HepG2 (cell line): Measurements from ENCODE around the gene SEC61B. TPM values are rescaled to one million over a fixed set of nuclear protein-coding genes. Genes with fewer than 3 reads are reported as not detected.

Experiments used
- ATAC-seq: fragments of 200-7000 bp; cut with Tn5 transposase; 3 replicates; pipeline ENCODE4 v1.9.1; 2020; ENCODE audit warnings: mild to moderate bottlenecking, moderate library complexity
- BruUV-seq: library from RNA; stranded (reverse); fragments of 400-500 nt; replicated peaks from 2 replicates; lab custom pipeline; 2021; lab: Mats Ljungman, UMichigan
- CTCF ChIA-PET: fragments of 300-600 bp; formaldehyde crosslinking; extraction: SDS; loops from one replicate; lab custom pipeline; 2021; ENCODE audit warnings: low total read pairs, inconsistent platforms, low intra/inter-chr PET ratio; lab: Yijun Ruan, JAX
- POLR2A ChIA-PET: fragments of 350-600 bp; sonication (Branson Sonifier 250); formaldehyde crosslinking; loops from one replicate; lab custom pipeline; 2020; ENCODE audit warnings: antibody characterized with exemption, inconsistent platforms; lab: Yijun Ruan, JAX
- DNase-seq: peaks from one replicate; pipeline ENCODE4 v3.0.0-alpha.2; 2015; ENCODE audit warnings: low spot score
- FAIRE-seq: peaks from 3 replicates; lab custom pipeline; 2011; peaks lifted over from hg19 to GRCh38; lab: Jason Lieb, UNC
- H2AFZ ChIP-seq: one replicate; pipeline ENCODE4 v1.6.1; 2011; ENCODE audit warnings: low read length, inconsistent platforms
- H3K27ac ChIP-seq: fragments of 300-600 bp; 3 replicates; pipeline ENCODE4 v1.8.0; 2011; ENCODE audit warnings: mixed run types, mild to moderate bottlenecking, mixed read lengths, low read length, inconsistent platforms; ENCODE audit not compliant: insufficient read depth; ENCODE audit errors: extremely low read length
- H3K27me3 ChIP-seq, 2 experiments: fragments of 200-600 bp in 1 of 2; 2 replicates in 1 of 2; 3 replicates in 1 of 2; pipeline versions ENCODE4 v1.6.0 to v1.8.0; 2011; ENCODE audit warnings: low read length in 2 of 2, mild to moderate bottlenecking in 2 of 2, moderate library complexity in 2 of 2, inconsistent platforms in 1 of 2; ENCODE audit not compliant: insufficient read depth in 2 of 2, control insufficient read depth in 1 of 2
- H3K36me3 ChIP-seq, 2 experiments: fragments of 200-600 bp in 1 of 2; replicated peaks in 1 of 2; 2 replicates in 1 of 2; 3 replicates in 1 of 2; pipeline versions ENCODE4 v1.5.1 to v1.8.0; 2011; ENCODE audit warnings: low read length in 2 of 2, inconsistent platforms in 1 of 2; ENCODE audit not compliant: insufficient read depth in 2 of 2, control insufficient read depth in 1 of 2
- H3K4me1 ChIP-seq: 2 replicates; pipeline ENCODE4 v1.5.1; 2012; ENCODE audit warnings: low read length, inconsistent platforms; ENCODE audit not compliant: insufficient read depth
- H3K4me2 ChIP-seq: 2 replicates; pipeline ENCODE4 v1.6.0; 2011; ENCODE audit warnings: low read depth, low read length, inconsistent platforms
- H3K4me3 ChIP-seq, 3 experiments: fragments of 200-600 bp in 1 of 3; sonication (generic), shearing (Covaris generic) in 1 of 3; replicated peaks in 1 of 3; 2 replicates each; pipeline ENCODE4 v1.5.1; 2011 to 2016; ENCODE audit warnings: low read length in 3 of 3, inconsistent platforms in 2 of 3, low read depth in 2 of 3, mild to moderate bottlenecking in 2 of 3, control low read depth in 1 of 3, mixed read lengths in 1 of 3; ENCODE audit not compliant: insufficient read depth in 1 of 3
- H3K79me2 ChIP-seq: one replicate; pipeline ENCODE4 v1.6.1; 2011; ENCODE audit warnings: low read length, inconsistent platforms; ENCODE audit not compliant: insufficient read depth
- H3K9ac ChIP-seq: 2 replicates; pipeline ENCODE4 v1.6.0; 2011; ENCODE audit warnings: mild to moderate bottlenecking, low read depth, low read length, inconsistent platforms; ENCODE audit not compliant: insufficient read depth
- H3K9me3 ChIP-seq: 2 replicates; pipeline ENCODE4 v1.5.1; 2012; ENCODE audit warnings: mild to moderate bottlenecking, low read length
- H4K20me1 ChIP-seq: 2 replicates; pipeline ENCODE4 v1.6.0; 2011; ENCODE audit warnings: inconsistent platforms, mild to moderate bottlenecking, low read length, moderate library complexity; ENCODE audit not compliant: insufficient read depth
- AGO1 ChIP-seq: fragments of 200-400 bp; formaldehyde crosslinking; IDR thresholded peaks from 2 replicates; pipeline ENCODE4 v1.6.1; 2017; ENCODE audit warnings: mild to moderate bottlenecking, low read depth, low read length, moderate library complexity; ENCODE audit not compliant: poor library complexity, severe bottlenecking
- ISL2 ChIP-seq: sonication (generic); formaldehyde crosslinking; IDR thresholded peaks from 2 replicates; pipeline ENCODE4 v1.5.0; 2020; ENCODE audit warnings: missing genetic modification reagents
- RFXANK ChIP-seq: IDR thresholded peaks from 2 replicates; pipeline ENCODE4 v1.6.1; 2016
- RORA ChIP-seq: sonication (generic); formaldehyde crosslinking; IDR thresholded peaks from 2 replicates; pipeline ENCODE4 v1.5.0; 2020; ENCODE audit warnings: mild to moderate bottlenecking, missing genetic modification reagents, moderate library complexity
- SIN3B ChIP-seq: fragments of 150-350 bp; IDR thresholded peaks from 2 replicates; pipeline ENCODE4 v1.6.1; 2014; ENCODE audit warnings: low read length
- SMAD3 ChIP-seq: sonication (generic); formaldehyde crosslinking; IDR thresholded peaks from 2 replicates; pipeline ENCODE4 v1.4.0; 2020; ENCODE audit warnings: missing genetic modification reagents
- SP4 ChIP-seq: sonication (generic); formaldehyde crosslinking; IDR thresholded peaks from 2 replicates; pipeline ENCODE4 v1.8.1; 2023; ENCODE audit warnings: mild to moderate bottlenecking, missing genetic modification reagents
- TFDP1 ChIP-seq: IDR thresholded peaks from 2 replicates; pipeline ENCODE4 v1.6.1; 2016; ENCODE audit warnings: missing compliant biosample characterization, missing genetic modification reagents, borderline replicate concordance
- WGBS: methylation state at CpG from one replicate; pipeline ENCODE4 v1.1.6; 2017; ENCODE audit warnings: low lambda C conversion rate; 5-methylcytosine and 5-hydroxymethylcytosine counted together
- in situ Hi-C: cut with HindIII; loops from 2 replicates; pipeline ENCODE4 v1.10.0; 2017; ENCODE audit warnings: low pct_unique_long_range_greater_than_20kb; ENCODE audit not compliant: extremely low pct_ligation_motif_present
- intact Hi-C: fragments of 100-400 bp; cut with micrococcal nuclease; formaldehyde crosslinking; loops from one replicate; pipeline ENCODE4 v1.10.0; 2022; ENCODE audit not compliant: unreplicated experiment
- polyA plus RNA-seq, 8 experiments: library from polyadenylated mRNA; depleted of rRNA in 3 of 8; stranded (reverse) in 7 of 8; unstranded in 1 of 8; fragments of >200 nt; fragmentation: Illumina TruSeq in 4 of 8; extraction: Trizol in 4 of 8; gene quantifications; 2 replicates each; pipeline versions ENCODE4 v1.2.1 to v1.2.3, GENCODE V29; 2011 to 2016; ENCODE audit warnings: low read depth in 4 of 8, missing spikeins in 1 of 8, mixed read lengths in 1 of 8; ENCODE audit not compliant: insufficient read depth in 1 of 8
- total RNA-seq, 5 experiments: library from RNA; depleted of rRNA; stranded (reverse); fragments of >200 nt; fragmentation: Illumina TruSeq; extraction: Trizol; gene quantifications; 2 replicates each; pipeline ENCODE4 v1.2.3, GENCODE V29; 2016; ENCODE audit warnings: low read depth in 1 of 5
- TF ChIP-seq, protein P1 (sequence below): sonication (generic); formaldehyde crosslinking; IDR thresholded peaks from 2 replicates; pipeline ENCODE4 v1.4.0; 2020; ENCODE audit warnings: missing genetic modification reagents
- TF ChIP-seq, protein P2 (sequence below): sonication (generic); formaldehyde crosslinking; IDR thresholded peaks from 2 replicates; pipeline ENCODE4 v1.4.0; 2020; ENCODE audit warnings: mild to moderate bottlenecking, missing genetic modification reagents

SEC61B gene
- total and polyA plus RNA-seq, 2 of the 13 experiments (the other 11 are each of a cell fraction or from before 2014, with no cell fraction given) = 191 to 368 TPM

DNA sequence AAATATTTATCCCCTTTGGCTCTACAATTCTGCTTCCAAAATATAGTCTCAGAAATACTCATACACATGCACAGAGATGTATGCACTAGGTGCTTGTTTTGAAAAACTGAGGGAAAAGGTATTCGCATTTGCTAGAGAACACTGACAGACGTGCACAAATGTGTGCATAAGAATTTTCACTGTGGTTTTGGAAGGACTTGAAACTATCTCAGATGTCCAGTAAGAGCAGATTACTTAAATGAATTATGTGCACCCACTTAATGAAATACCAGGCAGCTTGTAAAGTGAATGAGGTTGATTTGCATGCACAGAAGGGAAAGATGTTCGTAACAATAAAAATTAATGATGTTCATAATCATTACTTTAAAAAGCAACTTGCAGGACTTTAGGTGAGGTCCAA, 48.4 kb downstream of the SEC61B start:
- ATAC-seq (no peak), DNase-seq (no peak), FAIRE-seq (no peak)
- H3K79me2 ChIP-seq = no peaks in the 10 kb centered on the region
- H3K36me3 ChIP-seq = no peaks in the 10 kb centered on the region
- CTCF ChIA-PET = no interaction called here
- intact Hi-C loops (no loop called here), in situ Hi-C loops (loop anchor here (25.0 kb wide), 1 partner anchor 742 kb away; no protein-coding TSS in a partner anchor)
- no peak overlapping the region for H3K27ac ChIP-seq
- H3K4me2 ChIP-seq = no peak overlapping the region
- H3K9me3 ChIP-seq = no peaks in the 10 kb centered on the region
- peaks cover 24% of the 10 kb centered on the region for H3K4me1 ChIP-seq
- H3K27me3 ChIP-seq = no peaks in the 10 kb centered on the region
- H3K4me3 ChIP-seq = no peak overlapping the region
- POLR2A ChIA-PET = no interaction called here
- BruUV-seq = no TSS peak
- no peak overlapping the region for H3K9ac ChIP-seq
- H2AFZ ChIP-seq = no peak overlapping the region
- H4K20me1 ChIP-seq = no peaks in the 10 kb centered on the region
- no peak for TF ChIP-seq RORA (CRISPR knock-in tag)
- TF ChIP-seq AGO1 = no peak
- TF ChIP-seq, protein P1, sequence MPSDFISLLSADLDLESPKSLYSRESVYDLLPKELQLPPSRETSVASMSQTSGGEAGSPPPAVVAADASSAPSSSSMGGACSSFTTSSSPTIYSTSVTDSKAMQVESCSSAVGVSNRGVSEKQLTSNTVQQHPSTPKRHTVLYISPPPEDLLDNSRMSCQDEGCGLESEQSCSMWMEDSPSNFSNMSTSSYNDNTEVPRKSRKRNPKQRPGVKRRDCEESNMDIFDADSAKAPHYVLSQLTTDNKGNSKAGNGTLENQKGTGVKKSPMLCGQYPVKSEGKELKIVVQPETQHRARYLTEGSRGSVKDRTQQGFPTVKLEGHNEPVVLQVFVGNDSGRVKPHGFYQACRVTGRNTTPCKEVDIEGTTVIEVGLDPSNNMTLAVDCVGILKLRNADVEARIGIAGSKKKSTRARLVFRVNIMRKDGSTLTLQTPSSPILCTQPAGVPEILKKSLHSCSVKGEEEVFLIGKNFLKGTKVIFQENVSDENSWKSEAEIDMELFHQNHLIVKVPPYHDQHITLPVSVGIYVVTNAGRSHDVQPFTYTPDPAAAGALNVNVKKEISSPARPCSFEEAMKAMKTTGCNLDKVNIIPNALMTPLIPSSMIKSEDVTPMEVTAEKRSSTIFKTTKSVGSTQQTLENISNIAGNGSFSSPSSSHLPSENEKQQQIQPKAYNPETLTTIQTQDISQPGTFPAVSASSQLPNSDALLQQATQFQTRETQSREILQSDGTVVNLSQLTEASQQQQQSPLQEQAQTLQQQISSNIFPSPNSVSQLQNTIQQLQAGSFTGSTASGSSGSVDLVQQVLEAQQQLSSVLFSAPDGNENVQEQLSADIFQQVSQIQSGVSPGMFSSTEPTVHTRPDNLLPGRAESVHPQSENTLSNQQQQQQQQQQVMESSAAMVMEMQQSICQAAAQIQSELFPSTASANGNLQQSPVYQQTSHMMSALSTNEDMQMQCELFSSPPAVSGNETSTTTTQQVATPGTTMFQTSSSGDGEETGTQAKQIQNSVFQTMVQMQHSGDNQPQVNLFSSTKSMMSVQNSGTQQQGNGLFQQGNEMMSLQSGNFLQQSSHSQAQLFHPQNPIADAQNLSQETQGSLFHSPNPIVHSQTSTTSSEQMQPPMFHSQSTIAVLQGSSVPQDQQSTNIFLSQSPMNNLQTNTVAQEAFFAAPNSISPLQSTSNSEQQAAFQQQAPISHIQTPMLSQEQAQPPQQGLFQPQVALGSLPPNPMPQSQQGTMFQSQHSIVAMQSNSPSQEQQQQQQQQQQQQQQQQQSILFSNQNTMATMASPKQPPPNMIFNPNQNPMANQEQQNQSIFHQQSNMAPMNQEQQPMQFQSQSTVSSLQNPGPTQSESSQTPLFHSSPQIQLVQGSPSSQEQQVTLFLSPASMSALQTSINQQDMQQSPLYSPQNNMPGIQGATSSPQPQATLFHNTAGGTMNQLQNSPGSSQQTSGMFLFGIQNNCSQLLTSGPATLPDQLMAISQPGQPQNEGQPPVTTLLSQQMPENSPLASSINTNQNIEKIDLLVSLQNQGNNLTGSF (CRISPR knock-in tag) = no peak
- no peak for TF ChIP-seq SIN3B
- no peak for TF ChIP-seq ISL2 (CRISPR knock-in tag)
- TF ChIP-seq SP4 (CRISPR knock-in tag) = no peak
- no peak for TF ChIP-seq SMAD3 (CRISPR knock-in tag)
- TF ChIP-seq, protein P2, sequence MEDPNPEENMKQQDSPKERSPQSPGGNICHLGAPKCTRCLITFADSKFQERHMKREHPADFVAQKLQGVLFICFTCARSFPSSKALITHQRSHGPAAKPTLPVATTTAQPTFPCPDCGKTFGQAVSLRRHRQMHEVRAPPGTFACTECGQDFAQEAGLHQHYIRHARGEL (CRISPR knock-in tag) = no peak
- no peak for TF ChIP-seq TFDP1 (CRISPR knock-in tag)
- no peak for TF ChIP-seq RFXANK (CRISPR knock-in tag)
- TF ChIP-seq, all 625 proteins: peak for 0
- WGBS = 67% methylated on average over 3 of the region's 3 CpGs
